ENCODE data around the gene C2CD2L.
A peak's percentile ranks its signal among the peaks of the same experiment; 100 is the strongest.
"Not testable (repeated sequence)": the region's sequence is repeated elsewhere in the genome, so short reads cannot be mapped to it uniquely, and the experiment has no call there.

C2CD2L gene

DNA sequence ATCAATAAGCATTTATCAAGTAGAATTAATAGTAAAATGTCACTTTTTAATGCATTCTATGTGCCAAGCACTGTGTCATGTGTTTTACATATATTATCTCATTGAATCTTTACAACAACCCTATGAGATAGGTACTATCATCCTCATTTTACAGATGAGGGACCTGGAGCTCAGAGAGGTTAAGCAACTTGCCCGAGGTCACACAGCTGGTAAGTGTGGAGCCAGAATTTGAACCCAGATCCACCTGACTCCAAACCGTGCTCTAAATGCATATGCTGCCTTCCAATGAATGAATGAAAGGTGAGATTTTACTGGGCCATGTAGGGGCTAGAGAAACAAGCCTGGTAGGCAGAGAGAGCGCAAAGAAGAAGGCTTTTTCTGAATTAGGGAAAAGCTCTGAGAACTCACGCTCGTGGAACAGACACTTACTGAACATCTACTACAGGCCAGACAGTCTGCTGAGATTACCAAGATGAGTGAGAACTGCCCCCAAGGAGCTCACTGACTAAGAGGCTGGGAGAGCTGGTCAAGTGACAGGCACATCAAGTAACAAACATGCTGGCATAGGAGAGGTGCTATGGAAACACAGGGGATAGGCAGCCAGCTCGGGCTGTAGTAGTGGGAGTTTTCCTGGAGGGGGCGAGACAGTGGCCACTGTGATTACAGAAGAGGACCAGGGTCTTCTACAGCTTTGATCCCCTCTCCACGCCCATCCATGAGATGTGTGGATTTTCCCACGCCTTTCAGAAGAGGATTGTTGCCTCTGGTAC is 46.1 kb downstream of the C2CD2L start:
- no peak for DNase-seq

DNA sequence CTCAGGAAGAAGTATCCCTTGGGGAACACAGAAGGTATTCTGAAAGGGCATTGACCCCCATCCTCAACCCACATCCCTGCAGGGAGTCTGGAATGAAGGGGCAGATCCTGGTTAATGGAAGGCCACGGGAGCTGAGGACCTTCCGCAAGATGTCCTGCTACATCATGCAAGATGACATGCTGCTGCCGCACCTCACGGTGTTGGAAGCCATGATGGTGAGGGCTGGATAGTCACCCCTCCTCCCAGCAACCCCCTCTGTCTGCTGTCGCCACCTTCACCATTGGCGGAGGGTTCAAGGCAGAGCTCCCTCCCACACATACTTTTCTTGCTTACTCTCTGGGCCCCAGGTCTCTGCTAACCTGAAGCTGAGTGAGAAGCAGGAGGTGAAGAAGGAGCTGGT is 47.0 kb downstream of the C2CD2L start:
- DNase-seq: no peak

DNA sequence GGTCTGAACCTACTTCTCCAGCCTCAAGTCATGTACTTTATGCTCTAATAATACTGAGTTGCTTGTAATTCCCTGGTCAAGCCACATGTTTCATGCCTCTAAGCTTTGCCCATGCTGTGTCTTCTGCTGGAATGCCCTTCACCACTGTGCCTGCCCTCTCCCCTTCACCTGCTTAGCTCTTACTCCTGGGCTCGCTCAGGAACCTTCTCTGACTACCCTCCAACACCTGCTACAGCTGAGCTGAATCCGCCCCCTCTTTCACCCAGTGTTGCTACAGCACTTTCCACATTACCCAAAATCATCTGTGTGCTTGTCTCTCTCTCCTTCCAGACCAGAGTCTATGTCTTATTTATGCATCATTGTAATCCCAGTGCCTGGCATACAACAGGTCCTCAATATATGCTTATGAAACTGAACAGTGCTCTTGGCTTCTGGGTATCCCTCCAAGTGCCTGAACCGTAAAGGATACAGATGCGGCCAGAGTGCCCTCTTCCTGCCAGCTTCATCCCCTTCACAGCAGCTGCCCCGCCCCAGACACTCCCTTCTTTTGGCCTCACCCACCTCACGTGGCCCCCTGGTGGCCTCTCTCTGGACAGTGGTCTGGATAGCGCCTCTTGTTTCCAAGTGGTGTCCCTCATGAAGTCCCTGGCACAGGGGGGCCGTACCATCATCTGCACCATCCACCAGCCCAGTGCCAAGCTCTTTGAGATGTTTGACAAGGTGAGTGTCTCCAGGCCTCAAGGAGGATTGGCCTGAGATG is 48.8 kb downstream of the C2CD2L start:
- no peak for DNase-seq

- DNase-seq: no peak
Measured at GRCh38 chr11:119156496-119156895, 49.4 kb downstream of the C2CD2L start.

GRCh38 chr11:119157063-119157462 is 49.9 kb downstream of the C2CD2L start:
- DNase-seq: no peak

GRCh38 chr11:119158467-119158866 is 51.3 kb downstream of the C2CD2L start:
- no peak for DNase-seq

- DNase-seq: no peak
Measured at GRCh38 chr11:119160151-119160550, 53.0 kb downstream of the C2CD2L start.

DNA sequence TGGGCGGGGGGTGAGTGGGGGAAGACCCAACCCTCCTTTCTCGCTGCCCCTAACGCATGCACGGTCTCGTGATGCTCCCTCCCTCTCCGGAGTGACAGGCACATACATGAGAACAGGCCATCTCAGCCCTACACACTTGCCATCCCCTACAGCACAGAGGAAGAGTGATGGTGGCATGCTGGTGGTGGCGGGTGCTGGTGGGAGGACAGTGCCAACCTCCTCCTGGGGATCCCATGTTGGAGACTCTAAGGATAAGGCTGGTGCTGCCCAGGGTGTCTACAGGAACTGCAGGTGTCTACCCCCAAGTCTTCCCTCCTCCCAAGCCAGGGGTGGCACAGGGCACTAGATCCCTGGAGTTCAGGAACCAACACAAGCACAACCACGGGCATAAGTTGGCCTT is 54.7 kb downstream of the C2CD2L start:
- DNase-seq: no peak

DNA sequence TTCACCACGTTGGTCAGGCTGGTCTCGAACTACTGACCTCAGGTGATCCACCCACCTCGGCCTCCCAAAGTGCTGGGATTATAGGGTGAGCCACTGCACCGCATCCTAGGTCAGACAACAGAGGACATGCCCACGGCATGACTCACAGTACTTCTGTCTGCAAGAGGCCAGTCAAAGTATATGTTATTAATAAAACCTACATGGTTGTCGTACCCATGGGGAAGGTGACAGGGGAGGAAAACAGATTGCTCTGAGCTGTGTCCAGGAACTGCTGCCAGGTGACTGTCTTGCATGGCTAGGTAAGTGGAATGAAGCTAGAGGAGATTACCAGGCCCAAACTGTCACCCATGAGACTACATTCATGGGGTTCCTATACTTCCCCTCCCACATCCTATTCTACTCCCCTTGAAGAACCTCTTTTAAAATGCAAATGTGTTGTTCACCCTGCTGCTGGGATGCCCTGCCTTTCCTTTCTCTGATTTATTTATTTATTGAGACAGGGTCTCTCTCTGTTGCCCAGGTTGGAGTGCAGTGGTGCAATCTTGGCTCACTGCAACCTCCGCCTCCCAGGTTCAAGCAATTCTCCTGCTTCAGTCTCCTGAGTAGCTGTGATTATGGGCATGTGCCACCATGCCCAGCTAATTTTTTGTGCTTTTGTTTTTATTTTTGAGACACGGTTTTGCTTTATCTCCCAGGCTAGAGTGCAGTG is 59.4 kb downstream of the C2CD2L start:
- DNase-seq: peak; percentile 68

- DNase-seq: not testable (repeated sequence)
Measured at GRCh38 chr11:119167077-119167458, 59.9 kb downstream of the C2CD2L start.

GRCh38 chr11:119167933-119168332 is 60.8 kb downstream of the C2CD2L start:
- no peak for DNase-seq
